Adrenal gland (tissue), 12 donors: Measurements from ENCODE around the gene DLG2. TPM values are rescaled to one million over a fixed set of nuclear protein-coding genes. Genes with fewer than 3 reads are reported as not detected.

Experiments used
- DNase-seq, 7 donors: peaks; one replicate each; pipeline ENCODE4 v3.0.0-alpha.2; 2019 to 2020
- H3K27ac ChIP-seq, 5 donors: fragments of 200-600 bp; sonication (generic) in 4 of 5; 1 replicate in 3 of 5; 2 replicates in 2 of 5; pipeline versions ENCODE4 v1.5.1 to v1.8.0; 2016 to 2020; ENCODE audit warnings: mild to moderate bottlenecking in 1 of 5
- H3K27me3 ChIP-seq: fragments of 200-600 bp; 2 replicates; pipeline ENCODE4 v1.8.0; 2021
- H3K36me3 ChIP-seq, 2 donors: fragments of 200-600 bp; replicated peaks in 1 of 2; 1 replicate in 1 of 2; 2 replicates in 1 of 2; pipeline versions ENCODE4 v1.5.1 to v1.8.0; 2018 to 2022
- H3K4me1 ChIP-seq, 2 donors: fragments of 200-600 bp; replicated peaks in 1 of 2; 1 replicate in 1 of 2; 2 replicates in 1 of 2; pipeline versions ENCODE4 v1.5.1 to v1.8.0; 2018 to 2021
- H3K4me3 ChIP-seq, 4 donors: fragments of 200-600 bp; sonication (generic) in 3 of 4; one replicate each; pipeline ENCODE4 v1.5.1; 2016 to 2018
- H3K9me3 ChIP-seq, 3 donors: fragments of 200-600 bp; sonication (generic) in 1 of 3; replicated peaks in 1 of 3; 1 replicate in 2 of 3; 2 replicates in 1 of 3; pipeline versions ENCODE4 v1.5.1 to v1.8.0; 2016 to 2021
- POLR2A ChIP-seq, 2 donors: fragments of 450-650 bp; IDR thresholded peaks; one replicate each; pipeline ENCODE4 v1.6.1; 2017; ENCODE audit warnings: antibody characterized with exemption in 2 of 2, mild to moderate bottlenecking in 2 of 2, moderate library complexity in 1 of 2
- WGBS, 4 donors: extraction: QIAGEN DNeasy Blood & Tissue Kit in 2 of 4; methylation state at CpG; one replicate each; pipeline versions ENCODE4 v1.1.5 to v1.1.7; 2013 to 2017; 5-methylcytosine and 5-hydroxymethylcytosine counted together
- intact Hi-C, 2 donors: fragments of 100-400 bp; cut with DNase I; formaldehyde crosslinking; loops; one replicate each; pipeline versions ENCODE4 v1.14.1 to v1.15.0; 2022 to 2023
- polyA plus RNA-seq, 3 donors: library from polyadenylated mRNA; stranded (reverse); fragments of 200-250 nt in 2 of 3; fragments of 350-450 nt in 1 of 3; fragmentation: Illumina TruSeq in 1 of 3; extraction: RNeasy Lipid Tissue Mini Kit (QIAGEN cat#74804) in 1 of 3; gene quantifications; one replicate each; pipeline ENCODE4 v1.2.3, GENCODE V29; 2013 to 2014
- total RNA-seq, 9 donors: library from RNA; depleted of rRNA in 4 of 9; stranded (reverse); fragments of >200 nt in 4 of 9; fragments of 120-200 nt in 1 of 9; fragmentation: NEBNext Ultra II Directional in 1 of 9; extraction: Animal tissue kit (Norgen Biotek cat#: 25700) in 1 of 9; gene quantifications; one replicate each; pipeline versions ENCODE4 v1.1.0 to v1.2.4, GENCODE V29; 2013 to 2023
- TF ChIP-seq, protein P1 (sequence below), 6 experiments: fragments of 450-650 bp in 4 of 6; fragments of 200-600 bp in 2 of 6; sonication (generic) in 1 of 6; IDR thresholded peaks; 1 replicate in 5 of 6; 2 replicates in 1 of 6; pipeline versions ENCODE4 v1.5.1 to v1.8.0; 2016 to 2021; ENCODE audit warnings: antibody characterized with exemption in 6 of 6, mild to moderate bottlenecking in 2 of 6, moderate library complexity in 1 of 6
- donor health status: healthy with polysubstance abuse.
- donor health status: Bipolar disorder and iron deficiency.
- donor health status: DM: yes; HTN: yes; CAD: no.
- donor health status: DM: no; HTN: no; CAD: no.
- donor health status: DM: no; HTN: no; CAD: no.
- donor health status: DM: yes; HTN: yes; CAD: no.

The DLG2 gene
- total and polyA plus RNA-seq, 12 donors = 8.3 to 101 (median 37.5) TPM

DNA sequence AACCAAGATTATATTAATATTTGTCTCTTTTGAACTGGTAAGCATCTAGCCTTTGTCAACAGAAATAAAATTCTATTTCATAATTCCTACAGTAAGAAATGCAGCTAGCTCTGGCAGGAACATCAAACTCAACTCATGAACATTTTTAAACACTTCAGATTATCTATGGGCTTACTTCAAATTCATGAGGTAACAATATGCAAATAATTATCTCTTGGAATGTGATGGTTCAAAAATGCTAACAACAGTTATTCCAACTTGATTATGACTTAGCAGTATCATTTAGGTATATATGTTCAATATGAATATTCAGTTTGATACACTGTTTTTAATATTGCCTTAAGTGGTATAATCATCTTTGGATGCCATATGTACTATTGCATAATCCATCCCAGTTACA lies 1237.4 kb downstream of the DLG2 start:
- intact Hi-C loops = loop anchor here (10.0 kb wide), 2 partner anchors 135 to 145 kb away; no protein-coding TSS in a partner anchor

GRCh38 chr11:84384731-84385130 lies 1242.4 kb downstream of the DLG2 start:
- no peak overlapping the region for H3K4me3 ChIP-seq
- no peak for TF ChIP-seq POLR2A (IDR thresholded peaks at IDR 0.05)
- TF ChIP-seq, protein P1, sequence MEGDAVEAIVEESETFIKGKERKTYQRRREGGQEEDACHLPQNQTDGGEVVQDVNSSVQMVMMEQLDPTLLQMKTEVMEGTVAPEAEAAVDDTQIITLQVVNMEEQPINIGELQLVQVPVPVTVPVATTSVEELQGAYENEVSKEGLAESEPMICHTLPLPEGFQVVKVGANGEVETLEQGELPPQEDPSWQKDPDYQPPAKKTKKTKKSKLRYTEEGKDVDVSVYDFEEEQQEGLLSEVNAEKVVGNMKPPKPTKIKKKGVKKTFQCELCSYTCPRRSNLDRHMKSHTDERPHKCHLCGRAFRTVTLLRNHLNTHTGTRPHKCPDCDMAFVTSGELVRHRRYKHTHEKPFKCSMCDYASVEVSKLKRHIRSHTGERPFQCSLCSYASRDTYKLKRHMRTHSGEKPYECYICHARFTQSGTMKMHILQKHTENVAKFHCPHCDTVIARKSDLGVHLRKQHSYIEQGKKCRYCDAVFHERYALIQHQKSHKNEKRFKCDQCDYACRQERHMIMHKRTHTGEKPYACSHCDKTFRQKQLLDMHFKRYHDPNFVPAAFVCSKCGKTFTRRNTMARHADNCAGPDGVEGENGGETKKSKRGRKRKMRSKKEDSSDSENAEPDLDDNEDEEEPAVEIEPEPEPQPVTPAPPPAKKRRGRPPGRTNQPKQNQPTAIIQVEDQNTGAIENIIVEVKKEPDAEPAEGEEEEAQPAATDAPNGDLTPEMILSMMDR (IDR thresholded peaks at IDR 0.05) = peak; percentile 69 to 87 (median 71)
- no peaks in the 10 kb centered on the region for H3K36me3 ChIP-seq
- peak; percentile 35 to 89 (median 62) for DNase-seq
- no peak overlapping the region for H3K27ac ChIP-seq
- intact Hi-C loops = no loop called here
- H3K9me3 ChIP-seq = no peaks in the 10 kb centered on the region
- H3K4me1 ChIP-seq = peaks cover 4% of the 10 kb centered on the region in 2 donors
- H3K27me3 ChIP-seq = no peaks in the 10 kb centered on the region

More for the DNA sequence above, 1237.4 kb downstream of the DLG2 start:
- TF ChIP-seq, protein P1 (IDR thresholded peaks at IDR 0.05) = no peak
- TF ChIP-seq POLR2A (IDR thresholded peaks at IDR 0.05) = no peak
- no peak for DNase-seq
- Histone ChIP-seq H3K9me3 (no peaks in the 10 kb centered on the region), H3K27me3 (no peaks in the 10 kb centered on the region), H3K4me1 (no peaks in the 10 kb centered on the region), H3K36me3 (no peaks in the 10 kb centered on the region), H3K4me3 (no peak overlapping the region), H3K27ac (no peak overlapping the region)

DNA sequence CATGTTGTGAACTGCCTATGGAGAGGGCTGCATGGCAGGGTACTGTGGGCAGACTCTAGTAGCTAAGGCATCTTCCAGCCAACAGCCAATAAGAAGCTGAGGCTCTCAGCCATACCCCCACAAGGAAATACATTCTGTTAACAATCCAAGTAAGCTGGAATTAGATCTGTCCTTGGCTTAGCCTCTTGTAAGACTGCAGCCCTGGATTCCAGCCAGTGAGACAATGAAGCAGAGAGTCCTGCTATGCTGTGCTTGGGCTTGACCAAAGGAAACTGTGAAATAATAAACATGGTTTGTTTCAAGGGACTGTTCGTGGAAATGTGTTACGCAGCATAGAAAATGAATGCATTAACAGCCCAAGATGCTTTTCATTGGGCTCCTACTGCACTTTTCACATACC lies 1243.6 kb downstream of the DLG2 start:
- H3K9me3 ChIP-seq = no peaks in the 10 kb centered on the region
- DNase-seq = peak in 6 of 7 donors; percentile 25 to 59 (median 38)
- no peaks in the 10 kb centered on the region for H3K27me3 ChIP-seq
- intact Hi-C loops = no loop called here
- H3K36me3 ChIP-seq = no peaks in the 10 kb centered on the region
- TF ChIP-seq, protein P1 (IDR thresholded peaks at IDR 0.05) = no peak
- TF ChIP-seq POLR2A (IDR thresholded peaks at IDR 0.05) = no peak
- peaks cover 4% of the 10 kb centered on the region in 2 donors for H3K4me1 ChIP-seq
- H3K27ac ChIP-seq = no peak overlapping the region
- H3K4me3 ChIP-seq = no peak overlapping the region
- 88 to 90% (median 89%) methylated on average over 2 of the region's 2 CpGs for WGBS, 4 donors

- intact Hi-C loops = no loop called here
- H3K27me3 ChIP-seq = no peaks in the 10 kb centered on the region
- no peak overlapping the region for H3K4me3 ChIP-seq
- TF ChIP-seq, protein P1 (IDR thresholded peaks at IDR 0.05) = no peak
- TF ChIP-seq POLR2A (IDR thresholded peaks at IDR 0.05) = no peak
- no peaks in the 10 kb centered on the region for H3K36me3 ChIP-seq
- no peaks in the 10 kb centered on the region for H3K9me3 ChIP-seq
- DNase-seq = no peak
- H3K27ac ChIP-seq = no peak overlapping the region
- H3K4me1 ChIP-seq = peaks cover 4% of the 10 kb centered on the region in 2 donors
- 41 to 59% (median 52%) methylated on average over 1 of the region's 1 CpG for WGBS, 4 donors
Measured at GRCh38 chr11:84381666-84382065, 1245.5 kb downstream of the DLG2 start.
